ENCODE data around the gene USP30.

The USP30 gene

GRCh38 chr12:109114644-109115043 is 62.3 kb downstream of the USP30 start:
- DNase-seq (ENCODE audit: low read depth): no peak
- no peak for TF ChIP-seq CTCF (IDR thresholded peaks at IDR 0.05; ENCODE audit: insufficient read depth, low read depth, low read length, missing control alignments)

GRCh38 chr12:109115404-109115757 is 63.0 kb downstream of the USP30 start:
- DNase-seq (ENCODE audit: low read depth): no peak
- no peak overlapping the region for H3K4me3 ChIP-seq (ENCODE audit: low read depth, low read length)
- TF ChIP-seq CTCF (IDR thresholded peaks at IDR 0.05; ENCODE audit: insufficient read depth, low read depth, low read length, missing control alignments): no peak

More at GRCh38 chr12:109114644-109115043, 62.3 kb downstream of the USP30 start:
- H3K4me3 ChIP-seq (ENCODE audit: low read depth, low read length): no peak overlapping the region

GRCh38 chr12:109115758-109116610 is 63.6 kb downstream of the USP30 start, which contains the start of gene ACACB:
Gene ACACB, plus strand, starts transcription at chr12:109116587. Its CDS starts 22,819 bp downstream, at chr12:109139406.
- DNase-seq (ENCODE audit: low read depth): no peak
- TF ChIP-seq CTCF (IDR thresholded peaks at IDR 0.05; ENCODE audit: insufficient read depth, low read depth, low read length, missing control alignments): no peak
- no peak within 1 kb of the TSS for H3K4me3 ChIP-seq (ENCODE audit: low read depth, low read length)

GRCh38 chr12:109116611-109116949 is 64.2 kb downstream of the USP30 start:
- no peak for TF ChIP-seq CTCF (IDR thresholded peaks at IDR 0.05; ENCODE audit: insufficient read depth, low read depth, low read length, missing control alignments)
- H3K4me3 ChIP-seq (ENCODE audit: low read depth, low read length): no peak overlapping the region
- no peak for DNase-seq (ENCODE audit: low read depth)

- DNase-seq (ENCODE audit: low read depth): no peak
- no peak for TF ChIP-seq CTCF (IDR thresholded peaks at IDR 0.05; ENCODE audit: insufficient read depth, low read depth, low read length, missing control alignments)
- H3K4me3 ChIP-seq (ENCODE audit: low read depth, low read length): no peak overlapping the region
These were observed 67.7 kb downstream of the USP30 start for GRCh38 chr12:109120095-109120494.

- no peak for DNase-seq (ENCODE audit: low read depth)
- H3K4me3 ChIP-seq (ENCODE audit: low read depth, low read length): no peak overlapping the region
- TF ChIP-seq CTCF (IDR thresholded peaks at IDR 0.05; ENCODE audit: insufficient read depth, low read depth, low read length, missing control alignments): no peak
These were observed 68.2 kb downstream of the USP30 start for GRCh38 chr12:109120557-109120956.
